Measurements from ENCODE around the gene DNER.
A peak's percentile ranks its signal among the peaks of the same experiment; 100 is the strongest.

Gene DNER

GRCh38 chr2:229666811-229667210 lies 47.5 kb downstream of the DNER start:
- no peak for DNase-seq

- no peak for DNase-seq
Measured at GRCh38 chr2:229665158-229665557, 49.2 kb downstream of the DNER start.

DNA sequence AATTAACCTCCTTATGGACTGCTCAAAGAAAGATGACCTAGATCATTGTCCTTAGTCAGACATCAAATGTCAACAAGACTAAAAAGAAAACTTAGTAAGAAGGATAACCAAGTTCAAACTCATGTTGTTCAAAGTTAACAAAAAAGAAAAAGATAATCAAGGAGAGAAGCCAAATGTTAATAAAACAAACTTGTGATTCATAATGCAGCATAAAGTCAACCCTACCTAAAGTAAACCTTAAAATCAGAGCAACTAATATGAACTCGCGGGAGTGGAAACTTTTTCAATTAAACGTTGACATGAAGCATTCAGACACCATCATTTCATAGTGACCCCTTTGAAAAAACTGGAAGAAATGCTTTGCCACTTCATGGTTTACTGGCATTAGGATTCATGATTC lies 52.9 kb downstream of the DNER start:
- no peak for DNase-seq

DNA sequence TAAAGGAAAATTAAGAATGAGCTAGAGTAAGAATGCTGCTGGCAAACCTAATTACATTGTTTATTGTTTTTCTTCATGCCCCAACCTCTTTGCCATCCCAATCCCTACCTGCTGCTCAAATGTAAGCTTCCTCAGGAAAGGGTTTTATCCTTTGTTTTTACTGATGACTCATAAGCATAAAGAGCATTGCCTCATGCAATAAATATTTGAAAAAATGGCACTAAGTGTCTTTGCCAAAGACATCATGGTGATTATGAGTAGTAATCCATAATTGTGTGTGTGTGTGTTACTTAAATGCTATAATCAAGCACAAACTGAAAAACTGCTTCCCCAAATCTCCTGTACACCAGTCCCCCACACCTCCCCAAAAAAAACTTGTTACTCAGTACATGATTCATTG lies 53.4 kb downstream of the DNER start:
- DNase-seq: no peak

- DNase-seq: no peak
Measured at GRCh38 chr2:229660391-229660790, 54.0 kb downstream of the DNER start.

GRCh38 chr2:229658004-229658403 lies 56.4 kb downstream of the DNER start:
- no peak for DNase-seq

- DNase-seq: no peak
Measured at GRCh38 chr2:229654437-229654836, 59.9 kb downstream of the DNER start.

- no peak for DNase-seq
Measured at GRCh38 chr2:229653531-229653930, 60.8 kb downstream of the DNER start.

GRCh38 chr2:229652796-229653195 lies 61.6 kb downstream of the DNER start:
- DNase-seq: no peak

- DNase-seq: no peak
Measured at GRCh38 chr2:229650901-229651300, 63.5 kb downstream of the DNER start.

DNA sequence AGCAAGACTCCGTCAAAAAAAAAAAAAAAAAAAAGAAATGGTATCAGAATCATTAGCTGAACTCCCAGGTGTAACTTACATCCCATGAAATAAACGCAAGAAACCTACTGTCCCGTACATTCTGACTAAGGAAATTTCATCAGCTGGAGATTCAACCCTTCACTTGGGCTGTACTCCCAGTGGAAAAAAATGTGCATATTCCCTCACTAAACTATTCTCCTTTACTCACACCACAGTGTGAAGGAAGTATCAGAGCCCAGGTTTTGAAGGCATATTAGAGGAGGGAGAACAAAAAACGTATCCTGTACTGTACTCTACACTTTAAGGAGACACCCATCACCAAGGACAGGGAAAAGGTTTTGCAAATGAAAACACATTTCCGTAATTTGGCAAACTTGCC lies 64.3 kb downstream of the DNER start:
- DNase-seq: no peak

GRCh38 chr2:229646186-229646723 lies 68.1 kb downstream of the DNER start:
- no peak for DNase-seq

GRCh38 chr2:229642371-229642770 lies 72.0 kb downstream of the DNER start:
- DNase-seq: no peak

- DNase-seq: no peak
Measured at GRCh38 chr2:229641676-229642075, 72.7 kb downstream of the DNER start.

GRCh38 chr2:229640636-229641035 lies 73.7 kb downstream of the DNER start:
- peak; percentile 10 for DNase-seq

DNA sequence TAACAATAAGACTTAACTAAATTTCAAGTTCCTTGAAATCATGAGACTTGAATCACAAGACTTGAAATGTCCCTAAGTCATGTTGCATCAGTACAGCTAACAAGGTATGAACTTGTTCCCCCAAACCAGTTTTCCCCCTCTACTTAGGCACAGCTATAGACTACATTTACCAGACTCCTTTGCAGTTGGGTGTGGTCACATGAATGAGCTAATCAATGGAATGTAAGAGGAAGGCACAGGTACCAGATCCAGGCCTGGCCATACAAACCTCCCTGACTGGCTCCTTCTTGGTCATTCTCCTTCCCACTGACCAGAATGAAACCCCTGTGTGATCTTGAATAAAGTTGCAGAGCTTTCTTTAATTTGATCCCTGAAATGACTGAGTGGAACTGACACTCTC lies 77.8 kb downstream of the DNER start:
- no peak for DNase-seq

DNA sequence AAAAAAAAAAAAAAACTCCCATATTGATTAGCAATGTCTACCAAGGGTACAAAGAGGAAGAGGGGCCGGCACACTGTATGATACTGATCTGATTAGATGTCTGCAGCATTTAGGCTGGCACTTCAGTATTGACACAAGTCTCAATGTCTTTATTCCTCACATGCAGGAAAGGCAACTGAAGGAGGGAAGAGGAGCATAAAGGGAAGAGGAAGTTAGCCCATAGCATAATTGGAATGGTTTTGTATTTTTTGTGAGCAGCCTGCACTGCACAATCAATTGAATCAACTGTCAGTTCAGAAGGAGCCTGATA lies 79.0 kb downstream of the DNER start:
- no peak for DNase-seq

DNA sequence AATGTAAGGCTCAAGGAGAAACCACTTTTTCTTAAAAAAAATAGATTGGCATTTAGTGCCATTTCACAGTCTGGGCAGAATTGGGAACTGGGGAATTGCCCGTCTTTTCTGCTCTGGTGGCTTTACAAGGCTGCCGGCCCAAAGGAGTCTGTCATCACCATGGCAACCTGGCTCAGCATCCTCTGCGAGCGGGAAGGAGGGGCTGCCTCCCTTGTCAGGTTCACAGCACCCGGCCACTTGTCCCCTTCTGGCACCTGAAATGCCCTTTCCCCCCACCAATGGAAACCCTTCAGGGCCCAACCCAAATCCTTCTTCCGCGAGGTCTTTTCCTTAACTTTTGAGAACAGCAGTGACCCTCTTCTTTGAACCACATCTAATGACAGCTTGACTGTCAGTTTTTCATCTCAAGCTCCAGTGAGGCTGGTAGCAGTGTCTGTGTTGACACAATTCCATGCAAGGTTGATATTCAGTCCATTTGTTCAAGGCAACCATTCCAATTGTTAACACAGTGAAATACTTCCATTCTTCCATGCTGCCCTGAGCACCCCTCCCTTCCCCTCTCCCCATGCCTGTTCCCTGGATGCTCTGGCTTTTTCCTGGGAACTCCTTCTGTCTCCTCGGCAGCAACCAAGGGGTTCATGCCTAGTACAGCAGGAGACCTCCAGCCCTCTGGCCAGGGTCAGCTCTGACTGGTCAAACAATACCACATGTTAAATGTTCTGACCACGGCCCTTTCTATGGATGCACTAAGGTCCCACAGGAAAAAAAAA lies 79.6 kb downstream of the DNER start:
- DNase-seq: no peak

- no peak for DNase-seq
Measured at GRCh38 chr2:229633556-229633955, 80.8 kb downstream of the DNER start.

- no peak for DNase-seq
Measured at GRCh38 chr2:229629039-229629438, 85.3 kb downstream of the DNER start.

GRCh38 chr2:229627728-229628127 lies 86.6 kb downstream of the DNER start:
- DNase-seq: no peak

DNA sequence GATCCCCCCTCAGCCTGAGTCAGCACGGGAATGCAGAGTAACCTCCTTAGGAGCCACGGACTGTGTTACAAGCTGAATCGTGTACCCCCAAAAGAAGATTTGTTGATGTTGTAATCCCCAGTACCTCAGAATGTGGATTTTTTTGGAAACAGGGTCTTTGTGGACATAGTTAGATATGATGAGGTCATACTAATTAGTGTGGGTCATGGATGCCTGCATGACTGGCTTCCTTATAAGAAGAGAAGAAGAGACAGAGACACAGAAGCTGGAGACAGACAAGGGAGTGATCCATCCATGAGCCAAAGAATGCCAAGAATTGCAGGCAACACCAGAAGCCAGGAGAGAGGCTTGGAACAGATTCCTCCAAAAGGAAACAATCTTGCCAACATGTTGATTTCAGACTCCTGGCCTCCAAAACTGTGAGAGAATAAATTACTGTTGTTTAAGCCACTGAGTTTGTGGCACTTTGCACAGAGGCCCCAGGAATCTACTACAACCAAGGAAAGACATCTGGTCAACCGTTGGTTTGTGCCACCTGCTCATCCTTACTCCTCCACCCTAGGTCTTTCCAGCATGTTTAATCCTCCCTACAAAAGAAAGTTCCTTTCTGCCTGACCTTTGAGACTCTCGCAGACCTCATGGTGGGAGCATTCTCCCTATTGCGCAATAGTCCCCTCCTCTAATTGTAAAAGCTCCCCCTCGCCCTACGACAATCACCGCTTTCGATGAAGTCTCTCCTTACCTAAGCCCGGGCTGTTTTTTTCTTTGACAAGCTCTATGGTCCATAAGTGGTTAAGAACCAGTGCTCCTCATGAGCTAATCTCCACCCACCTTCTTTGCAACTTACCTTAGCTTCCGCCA lies 91.6 kb downstream of the DNER start:
- DNase-seq: no peak

GRCh38 chr2:229620759-229621158 lies 93.6 kb downstream of the DNER start:
- no peak for DNase-seq

DNA sequence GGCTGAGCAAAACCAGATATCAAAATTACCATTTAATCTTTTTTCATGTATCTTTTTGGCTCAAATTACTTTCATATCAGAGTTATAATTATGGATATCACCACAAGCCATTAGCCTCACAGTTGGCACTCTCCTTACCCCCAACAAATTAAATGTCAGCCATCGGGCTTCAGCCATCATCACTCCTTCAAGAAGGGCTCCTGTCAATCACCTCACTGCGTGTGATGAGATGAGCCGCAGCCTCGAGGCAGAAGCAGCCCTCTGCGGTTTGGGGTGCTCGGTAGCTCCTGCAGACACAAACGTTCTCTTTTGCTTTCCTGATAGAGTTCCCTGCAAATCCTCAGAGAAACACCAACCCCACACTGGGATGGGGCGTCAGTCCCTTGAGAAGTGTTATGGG lies 94.1 kb downstream of the DNER start:
- DNase-seq: no peak
